Activated naive CD4-positive, alpha-beta T cell treated with anti-CD3 and anti-CD28 coated beads, Interleukin-2, amount 50 U/mL, for 24 hours (primary cell): ENCODE data around the gene DLX2.
"Not testable (repeated sequence)": the region's sequence is repeated elsewhere in the genome, so short reads cannot be mapped to it uniquely, and the experiment has no call there.

Source experiments
- H3K27ac Mint-ChIP-seq: one replicate; pipeline ENCODE4 v1.8.0; 2021; ENCODE audit warnings: mild to moderate bottlenecking, mixed read lengths
- H3K27me3 Mint-ChIP-seq: one replicate; pipeline ENCODE4 v1.8.0; 2021; ENCODE audit warnings: mixed read lengths
- H3K36me3 Mint-ChIP-seq: one replicate; pipeline ENCODE4 v1.8.0; 2021; ENCODE audit warnings: mixed read lengths
- H3K4me1 Mint-ChIP-seq: one replicate; pipeline ENCODE4 v1.8.0; 2021; ENCODE audit warnings: mixed read lengths
- H3K4me3 Mint-ChIP-seq: one replicate; pipeline ENCODE4 v1.8.0; 2021; ENCODE audit warnings: mild to moderate bottlenecking, mixed read lengths
- H3K9me3 Mint-ChIP-seq: one replicate; pipeline ENCODE4 v1.8.0; 2021; ENCODE audit warnings: mixed read lengths

Gene DLX2

GRCh38 chr2:172102391-172103359, at the start of gene DLX2:
DLX2 (minus strand) TSS chr2:172102900; CDS start chr2:172102538, 362 bp downstream.
- peaks cover 58% of the 10 kb centered on the region for H3K4me1 Mint-ChIP-seq
- H3K27me3 Mint-ChIP-seq, result peaks cover 52% of the 10 kb centered on the region
- peak within 1 kb of the TSS; percentile 83 for H3K4me3 Mint-ChIP-seq
- no peaks in the 10 kb centered on the region for H3K9me3 Mint-ChIP-seq
- H3K27ac Mint-ChIP-seq, result peak within 1 kb of the TSS; percentile 83
- peaks cover 3% of the 10 kb centered on the region for H3K36me3 Mint-ChIP-seq

- Mint-ChIP-seq H3K36me3 (no peaks in the 10 kb centered on the region), H3K4me1 (peaks cover 3% of the 10 kb centered on the region), H3K27me3 (peaks cover 3% of the 10 kb centered on the region), H3K9me3 (no peaks in the 10 kb centered on the region), H3K27ac (no peak overlapping the region), H3K4me3 (no peak overlapping the region)
Observed at GRCh38 chr2:172147944-172148650, 45.4 kb upstream of the DLX2 start.

GRCh38 chr2:172143817-172144216, 41.1 kb upstream of the DLX2 start:
- H3K9me3 Mint-ChIP-seq, result no peaks in the 10 kb centered on the region
- no peak overlapping the region for H3K27ac Mint-ChIP-seq
- no peaks in the 10 kb centered on the region for H3K36me3 Mint-ChIP-seq
- H3K4me1 Mint-ChIP-seq, result peaks cover 3% of the 10 kb centered on the region
- no peaks in the 10 kb centered on the region for H3K27me3 Mint-ChIP-seq
- no peak overlapping the region for H3K4me3 Mint-ChIP-seq

- not testable (repeated sequence) for H3K36me3 Mint-ChIP-seq, H3K27ac Mint-ChIP-seq, H3K27me3 Mint-ChIP-seq, H3K4me3 Mint-ChIP-seq, H3K9me3 Mint-ChIP-seq, H3K4me1 Mint-ChIP-seq
Observed at GRCh38 chr2:172138727-172139126, 36.0 kb upstream of the DLX2 start.

- H3K27me3 Mint-ChIP-seq, result no peaks in the 10 kb centered on the region
Observed at GRCh38 chr2:172137943-172138342, 35.2 kb upstream of the DLX2 start.

GRCh38 chr2:172137109-172137508, 34.4 kb upstream of the DLX2 start:
- H3K27me3 Mint-ChIP-seq, result peaks cover 2% of the 10 kb centered on the region
- peaks cover under 1% of the 10 kb centered on the region for H3K4me1 Mint-ChIP-seq
- H3K36me3 Mint-ChIP-seq, result no peaks in the 10 kb centered on the region
- H3K9me3 Mint-ChIP-seq, result peaks cover 6% of the 10 kb centered on the region
- H3K27ac Mint-ChIP-seq, result no peak overlapping the region
- no peak overlapping the region for H3K4me3 Mint-ChIP-seq

More at GRCh38 chr2:172137943-172138342, 35.2 kb upstream of the DLX2 start:
- no peak overlapping the region for H3K27ac Mint-ChIP-seq
- no peak overlapping the region for H3K4me3 Mint-ChIP-seq
- H3K36me3 Mint-ChIP-seq, result no peaks in the 10 kb centered on the region
- peaks cover 3% of the 10 kb centered on the region for H3K4me1 Mint-ChIP-seq
- peaks cover 6% of the 10 kb centered on the region for H3K9me3 Mint-ChIP-seq

GRCh38 chr2:172135446-172135845, 32.7 kb upstream of the DLX2 start:
- no peak overlapping the region for H3K4me3 Mint-ChIP-seq
- peaks cover 2% of the 10 kb centered on the region for H3K27me3 Mint-ChIP-seq
- H3K36me3 Mint-ChIP-seq, result peaks cover 1% of the 10 kb centered on the region
- H3K27ac Mint-ChIP-seq, result no peak overlapping the region
- H3K9me3 Mint-ChIP-seq, result peaks cover 6% of the 10 kb centered on the region
- no peaks in the 10 kb centered on the region for H3K4me1 Mint-ChIP-seq

- H3K36me3 Mint-ChIP-seq, result peaks cover 5% of the 10 kb centered on the region
- peaks cover 5% of the 10 kb centered on the region for H3K27me3 Mint-ChIP-seq
- no peak overlapping the region for H3K27ac Mint-ChIP-seq
- H3K9me3 Mint-ChIP-seq, result peaks cover 6% of the 10 kb centered on the region
- no peaks in the 10 kb centered on the region for H3K4me1 Mint-ChIP-seq
- H3K4me3 Mint-ChIP-seq, result no peak overlapping the region
Observed at GRCh38 chr2:172134270-172134669, 31.6 kb upstream of the DLX2 start.

- peaks cover 5% of the 10 kb centered on the region for H3K27me3 Mint-ChIP-seq
- no peak overlapping the region for H3K27ac Mint-ChIP-seq
- peaks cover 5% of the 10 kb centered on the region for H3K36me3 Mint-ChIP-seq
- H3K9me3 Mint-ChIP-seq, result no peaks in the 10 kb centered on the region
- H3K4me3 Mint-ChIP-seq, result no peak overlapping the region
- H3K4me1 Mint-ChIP-seq, result no peaks in the 10 kb centered on the region
Observed at GRCh38 chr2:172131713-172132555, 29.2 kb upstream of the DLX2 start.

- H3K27me3 Mint-ChIP-seq, result peaks cover 5% of the 10 kb centered on the region
- no peaks in the 10 kb centered on the region for H3K9me3 Mint-ChIP-seq
- H3K4me1 Mint-ChIP-seq, result no peaks in the 10 kb centered on the region
- H3K4me3 Mint-ChIP-seq, result no peak overlapping the region
- H3K36me3 Mint-ChIP-seq, result peaks cover 5% of the 10 kb centered on the region
- no peak overlapping the region for H3K27ac Mint-ChIP-seq
Observed at GRCh38 chr2:172129404-172129803, 26.7 kb upstream of the DLX2 start.

GRCh38 chr2:172128484-172128883, 25.8 kb upstream of the DLX2 start:
- peaks cover 5% of the 10 kb centered on the region for H3K27me3 Mint-ChIP-seq
- H3K36me3 Mint-ChIP-seq, result peaks cover 5% of the 10 kb centered on the region
- H3K4me1 Mint-ChIP-seq, result no peaks in the 10 kb centered on the region
- H3K27ac Mint-ChIP-seq, result no peak overlapping the region
- no peaks in the 10 kb centered on the region for H3K9me3 Mint-ChIP-seq
- no peak overlapping the region for H3K4me3 Mint-ChIP-seq

- H3K27me3 Mint-ChIP-seq, result peaks cover 3% of the 10 kb centered on the region
- H3K9me3 Mint-ChIP-seq, result no peaks in the 10 kb centered on the region
- no peaks in the 10 kb centered on the region for H3K4me1 Mint-ChIP-seq
- H3K4me3 Mint-ChIP-seq, result no peak overlapping the region
- no peaks in the 10 kb centered on the region for H3K36me3 Mint-ChIP-seq
- no peak overlapping the region for H3K27ac Mint-ChIP-seq
Observed at GRCh38 chr2:172120118-172120517, 17.4 kb upstream of the DLX2 start.

- Mint-ChIP-seq H3K4me3 (no peak overlapping the region), H3K27ac (no peak overlapping the region), H3K4me1 (no peaks in the 10 kb centered on the region), H3K27me3 (peaks cover 7% of the 10 kb centered on the region), H3K9me3 (no peaks in the 10 kb centered on the region), H3K36me3 (no peaks in the 10 kb centered on the region)
Observed at GRCh38 chr2:172119089-172119488, 16.4 kb upstream of the DLX2 start.

- no peaks in the 10 kb centered on the region for H3K36me3 Mint-ChIP-seq
- no peak overlapping the region for H3K27ac Mint-ChIP-seq
- H3K4me1 Mint-ChIP-seq, result no peaks in the 10 kb centered on the region
- no peak overlapping the region for H3K4me3 Mint-ChIP-seq
- H3K27me3 Mint-ChIP-seq, result peaks cover 12% of the 10 kb centered on the region
- no peaks in the 10 kb centered on the region for H3K9me3 Mint-ChIP-seq
Observed at GRCh38 chr2:172116107-172116506, 13.4 kb upstream of the DLX2 start.

GRCh38 chr2:172114579-172114978, 11.9 kb upstream of the DLX2 start:
- Mint-ChIP-seq H3K4me1 (peaks cover 3% of the 10 kb centered on the region), H3K27ac (no peak overlapping the region), H3K4me3 (no peak overlapping the region), H3K36me3 (no peaks in the 10 kb centered on the region), H3K27me3 (peaks cover 19% of the 10 kb centered on the region), H3K9me3 (no peaks in the 10 kb centered on the region)
